Measurements from ENCODE around the gene ZDHHC8. TPM values are rescaled to one million over a fixed set of nuclear protein-coding genes. Genes with fewer than 3 reads are reported as not detected.

Gene ZDHHC8
- polyA plus RNA-seq, 1 donor (not counting 4 experiments of a cell fraction or from before 2014, with no cell fraction given): 16.0 TPM

DNA sequence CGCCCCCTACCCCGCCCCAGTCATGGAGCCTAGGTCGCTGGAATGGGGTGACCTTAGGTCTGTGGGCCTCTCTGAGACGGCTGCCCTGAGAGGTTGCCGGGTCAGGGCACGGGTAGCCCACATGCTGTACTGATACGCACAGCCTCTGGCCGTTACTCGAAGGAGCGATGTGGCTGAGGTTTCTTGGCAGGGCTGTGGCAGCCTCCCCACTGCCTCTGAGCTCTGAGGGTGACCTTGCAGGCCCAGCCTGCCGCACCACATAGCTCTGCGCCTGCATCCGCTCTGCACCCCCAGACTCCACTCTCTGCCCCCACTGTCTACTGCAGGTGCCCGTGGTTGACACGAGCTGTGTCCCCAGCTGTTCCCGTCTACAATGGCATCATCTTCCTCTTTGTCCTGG lies 7.3 kb downstream of the ZDHHC8 start:
- Histone ChIP-seq H3K79me2 (ENCODE audit: control insufficient read depth, insufficient read depth, low read length) (peaks cover 54% of the 10 kb centered on the region), H3K9me1 (ENCODE audit: control insufficient read depth, extremely low read depth, insufficient read depth, low read length) (no peaks in the 10 kb centered on the region), H4K20me1 (ENCODE audit: control insufficient read depth, extremely low read depth, insufficient read depth, low read length) (peaks cover 30% of the 10 kb centered on the region), H3K4me1 (ENCODE audit: control insufficient read depth, extremely low read depth, insufficient read depth, low read length) (peaks cover 5% of the 10 kb centered on the region), H3K4me3 (ENCODE audit: control insufficient read depth in 2 of 3, extremely low read depth in 1 of 3, insufficient read depth in 2 of 3, low read depth in 1 of 3, low read length in 3 of 3) (no peak overlapping the region), H3K9ac (ENCODE audit: control insufficient read depth, extremely low read depth, insufficient read depth, low read length) (no peak overlapping the region), H3K27ac (ENCODE audit: control insufficient read depth, insufficient read depth, low read length) (no peak overlapping the region), H3K9me3 (ENCODE audit: control insufficient read depth, low read depth, low read length) (no peaks in the 10 kb centered on the region), H3K4me2 (ENCODE audit: control insufficient read depth, extremely low read depth, insufficient read depth, low read depth, low read length) (no peak overlapping the region), H3K27me3 (ENCODE audit: control insufficient read depth, extremely low read depth, insufficient read depth, low read length) (no peaks in the 10 kb centered on the region), H2AFZ (ENCODE audit: control insufficient read depth, low read length) (no peak overlapping the region), H3K36me3 (ENCODE audit: control insufficient read depth in 2 of 2, extremely low read depth in 1 of 2, insufficient read depth in 2 of 2, low read length in 2 of 2) (peaks cover 9 to 23% of the 10 kb centered on the region in 2 experiments)
- TF ChIP-seq, protein P1, sequence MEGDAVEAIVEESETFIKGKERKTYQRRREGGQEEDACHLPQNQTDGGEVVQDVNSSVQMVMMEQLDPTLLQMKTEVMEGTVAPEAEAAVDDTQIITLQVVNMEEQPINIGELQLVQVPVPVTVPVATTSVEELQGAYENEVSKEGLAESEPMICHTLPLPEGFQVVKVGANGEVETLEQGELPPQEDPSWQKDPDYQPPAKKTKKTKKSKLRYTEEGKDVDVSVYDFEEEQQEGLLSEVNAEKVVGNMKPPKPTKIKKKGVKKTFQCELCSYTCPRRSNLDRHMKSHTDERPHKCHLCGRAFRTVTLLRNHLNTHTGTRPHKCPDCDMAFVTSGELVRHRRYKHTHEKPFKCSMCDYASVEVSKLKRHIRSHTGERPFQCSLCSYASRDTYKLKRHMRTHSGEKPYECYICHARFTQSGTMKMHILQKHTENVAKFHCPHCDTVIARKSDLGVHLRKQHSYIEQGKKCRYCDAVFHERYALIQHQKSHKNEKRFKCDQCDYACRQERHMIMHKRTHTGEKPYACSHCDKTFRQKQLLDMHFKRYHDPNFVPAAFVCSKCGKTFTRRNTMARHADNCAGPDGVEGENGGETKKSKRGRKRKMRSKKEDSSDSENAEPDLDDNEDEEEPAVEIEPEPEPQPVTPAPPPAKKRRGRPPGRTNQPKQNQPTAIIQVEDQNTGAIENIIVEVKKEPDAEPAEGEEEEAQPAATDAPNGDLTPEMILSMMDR (optimal IDR thresholded peaks at IDR 0.05 in 1 of 3, IDR thresholded peaks at IDR 0.05 in 1 of 3, conservative IDR thresholded peaks at IDR 0.05 in 1 of 3; ENCODE audit: extremely low read depth in 1 of 3, insufficient read depth in 2 of 3, low read length in 3 of 3): no peak
- no peak for TF ChIP-seq EZH2 (IDR thresholded peaks at IDR 0.05; ENCODE audit: low read length)
- no peak for DNase-seq (ENCODE audit: low read depth, low spot score)
- no peak for FAIRE-seq
- dilution Hi-C loops (cut with MboI; ENCODE audit: extremely low pct_ligation_motif_present, low sequenced_read_pairs): no loop called here

DNA sequence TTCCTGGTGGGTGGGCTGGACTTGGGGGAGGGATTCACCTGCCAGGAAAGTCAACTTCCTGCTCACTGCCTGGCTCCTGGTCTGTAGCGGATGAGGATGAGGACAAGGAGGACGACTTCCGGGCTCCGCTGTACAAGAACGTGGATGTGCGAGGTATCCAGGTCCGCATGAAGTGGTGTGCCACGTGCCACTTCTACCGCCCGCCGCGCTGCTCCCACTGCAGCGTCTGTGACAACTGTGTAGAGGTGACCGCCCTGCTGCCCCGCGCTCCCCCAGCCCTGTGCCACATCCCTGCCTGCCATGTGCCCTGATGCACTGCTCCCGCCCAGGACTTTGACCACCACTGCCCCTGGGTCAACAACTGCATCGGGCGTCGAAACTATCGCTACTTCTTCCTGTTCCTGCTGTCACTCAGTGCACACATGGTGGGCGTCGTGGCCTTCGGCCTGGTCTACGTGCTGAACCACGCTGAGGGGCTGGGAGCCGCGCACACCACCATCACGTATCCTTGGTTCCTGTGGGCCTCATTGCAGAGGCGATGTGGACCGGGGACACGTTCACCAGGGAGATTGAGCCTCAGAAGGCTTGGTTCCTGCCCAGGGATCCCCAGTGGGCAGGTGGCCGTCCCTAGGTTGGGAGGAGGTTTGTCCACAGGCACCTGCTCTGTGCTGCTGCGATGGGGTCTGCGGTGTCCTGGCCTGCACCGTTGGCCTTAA lies 7.9 kb downstream of the ZDHHC8 start:
- peaks cover 9 to 25% of the 10 kb centered on the region in 2 experiments for H3K36me3 ChIP-seq (ENCODE audit: control insufficient read depth in 2 of 2, extremely low read depth in 1 of 2, insufficient read depth in 2 of 2, low read length in 2 of 2)
- no peak for FAIRE-seq
- no peak for TF ChIP-seq EZH2 (IDR thresholded peaks at IDR 0.05; ENCODE audit: low read length)
- TF ChIP-seq, protein P1 (optimal IDR thresholded peaks at IDR 0.05 in 1 of 3, IDR thresholded peaks at IDR 0.05 in 1 of 3, conservative IDR thresholded peaks at IDR 0.05 in 1 of 3; ENCODE audit: extremely low read depth in 1 of 3, insufficient read depth in 2 of 3, low read length in 3 of 3): no peak

More for the DNA sequence above, 7.9 kb downstream of the ZDHHC8 start:
- Histone ChIP-seq H2AFZ (ENCODE audit: control insufficient read depth, low read length) (no peak overlapping the region), H3K4me1 (ENCODE audit: control insufficient read depth, extremely low read depth, insufficient read depth, low read length) (peaks cover 3% of the 10 kb centered on the region), H4K20me1 (ENCODE audit: control insufficient read depth, extremely low read depth, insufficient read depth, low read length) (peaks cover 23% of the 10 kb centered on the region), H3K9me3 (ENCODE audit: control insufficient read depth, low read depth, low read length) (no peaks in the 10 kb centered on the region), H3K9me1 (ENCODE audit: control insufficient read depth, extremely low read depth, insufficient read depth, low read length) (no peaks in the 10 kb centered on the region), H3K27me3 (ENCODE audit: control insufficient read depth, extremely low read depth, insufficient read depth, low read length) (no peaks in the 10 kb centered on the region), H3K79me2 (ENCODE audit: control insufficient read depth, insufficient read depth, low read length) (peaks cover 47% of the 10 kb centered on the region), H3K4me2 (ENCODE audit: control insufficient read depth, extremely low read depth, insufficient read depth, low read depth, low read length) (no peak overlapping the region), H3K9ac (ENCODE audit: control insufficient read depth, extremely low read depth, insufficient read depth, low read length) (no peak overlapping the region), H3K4me3 (ENCODE audit: control insufficient read depth in 2 of 3, extremely low read depth in 1 of 3, insufficient read depth in 2 of 3, low read depth in 1 of 3, low read length in 3 of 3) (no peak overlapping the region), H3K27ac (ENCODE audit: control insufficient read depth, insufficient read depth, low read length) (no peak overlapping the region)
- dilution Hi-C loops (cut with MboI; ENCODE audit: extremely low pct_ligation_motif_present, low sequenced_read_pairs): no loop called here
- DNase-seq (ENCODE audit: low read depth, low spot score): no peak
